ENCODE results near the gene ADO. TPM values are rescaled to one million over a fixed set of nuclear protein-coding genes. Genes with fewer than 3 reads are reported as not detected.

Gene ADO
- total RNA-seq, 1 experiment from 2014 or later, result 26.2 TPM

- Histone ChIP-seq H3K9me2 (ENCODE audit: insufficient read depth) (no peaks in the 10 kb centered on the region), H3K9ac (ENCODE audit: low read length) (no peak overlapping the region), H3K27ac (ENCODE audit: low read depth, low read length) (no peak overlapping the region), H4K20me1 (ENCODE audit: insufficient read depth) (no peaks in the 10 kb centered on the region), H3K27me3 (ENCODE audit: insufficient read depth, low read length) (no peaks in the 10 kb centered on the region), H3K79me2 (ENCODE audit: insufficient read depth, low read length) (no peaks in the 10 kb centered on the region), H3K4me2 (ENCODE audit: low read length) (no peak overlapping the region), H3K36me3 (ENCODE audit: control insufficient read depth in 1 of 2, insufficient read depth in 2 of 2, low read length in 2 of 2) (no peaks in the 10 kb centered on the region), H2AFZ (ENCODE audit: low read depth, low read length, poor library complexity, severe bottlenecking) (no peak overlapping the region), H3K4me1 (ENCODE audit: control insufficient read depth in 1 of 2, insufficient read depth in 2 of 2, low read length in 2 of 2) (no peaks in the 10 kb centered on the region), H3K9me3 (ENCODE audit: control insufficient read depth in 1 of 2, insufficient read depth in 1 of 2, low read depth in 1 of 2, low read length in 2 of 2) (no peaks in the 10 kb centered on the region), H3K4me3 (replicated peaks in 1 of 2; ENCODE audit: low read depth in 1 of 2, low read length in 2 of 2) (no peak overlapping the region)
- intact Hi-C loops (cut with micrococcal nuclease), result no loop called here
- RAD21 ChIA-PET (ENCODE audit: low non-redundant PET in 1 of 2, low total read pairs in 2 of 2, uncharacterized antibody in 2 of 2, unreplicated experiment in 2 of 2), result interaction anchor here in 1 of 2 experiments (1.2 kb wide), 1 partner anchor 11 kb away, joined by 3 read pairs; no protein-coding TSS in a partner anchor
- POLR2A ChIA-PET, result no interaction called here
- TF ChIP-seq CTCF (IDR thresholded peaks at IDR 0.05 in 2 of 3, conservative IDR thresholded peaks at IDR 0.05 in 1 of 3; ENCODE audit: borderline replicate concordance in 1 of 3, insufficient read depth in 1 of 3, low read depth in 2 of 3, low read length in 2 of 3) (no peak), CBX3 (IDR thresholded peaks at IDR 0.05; ENCODE audit: low read depth) (no peak), POLR2AphosphoS5 (IDR thresholded peaks at IDR 0.05; ENCODE audit: low read depth, low read length) (no peak), ZBTB33 (IDR thresholded peaks at IDR 0.05; ENCODE audit: extremely low read depth, insufficient replicate concordance, low read length) (no peak), REST (IDR thresholded peaks at IDR 0.05; ENCODE audit: low read depth) (no peak), POLR2A (IDR thresholded peaks at IDR 0.05; ENCODE audit: borderline replicate concordance, extremely low read depth, insufficient read depth, insufficient read length) (no peak), EZH2phosphoT487 (IDR thresholded peaks at IDR 0.05; ENCODE audit: borderline replicate concordance) (no peak), ZNF274 (IDR thresholded peaks at IDR 0.05; ENCODE audit: low read depth, low read length) (no peak), SP1 (IDR thresholded peaks at IDR 0.05; ENCODE audit: low read depth) (no peak), FOSL1 (IDR thresholded peaks at IDR 0.05; ENCODE audit: low read depth) (no peak), JUND (IDR thresholded peaks at IDR 0.05) (no peak), EGR1 (IDR thresholded peaks at IDR 0.05; ENCODE audit: low read depth) (no peak)
- no peak for DNase-seq (ENCODE audit: low read depth, low spot score)
- no TSS peak for BruUV-seq (replicated peaks)
- no peak for ATAC-seq
- CTCF ChIA-PET, result no interaction called here
Observed at GRCh38 chr10:62760401-62760800, 44.1 kb upstream of the ADO start.
